SK-N-SH (cell line): ENCODE results near the gene FABP7.

Source experiments
- CTCF ChIP-seq: fragments of 200-600 bp; sonication (generic); IDR thresholded peaks from 2 replicates; pipeline ENCODE4 v1.6.1; 2017; ENCODE audit warnings: antibody characterized with exemption, mild to moderate bottlenecking, moderate library complexity
- EP300 ChIP-seq, 2 experiments: IDR thresholded peaks; 2 replicates each; pipeline versions ENCODE4 v1.4.0 to v1.6.1; 2012; ENCODE audit warnings: borderline replicate concordance in 1 of 2, low read depth in 1 of 2, low read length in 1 of 2
- EZH2phosphoT487 ChIP-seq: fragments of 200-600 bp; sonication (generic); IDR thresholded peaks from 2 replicates; pipeline ENCODE4 v1.6.1; 2017; ENCODE audit warnings: low read depth, mixed run types, mild to moderate bottlenecking, antibody characterized with exemption, moderate library complexity, borderline replicate concordance
- USF2 ChIP-seq: fragments of 150-350 bp; IDR thresholded peaks from 2 replicates; pipeline ENCODE4 v1.6.1; 2017; ENCODE audit warnings: antibody characterized with exemption, low read length, low read depth, borderline replicate concordance

GRCh38 chr6:122789182-122790027, 9.9 kb downstream of the FABP7 start, which contains the start of gene SMPDL3A:
- peak; percentile 69 for TF ChIP-seq CTCF
- no peak for TF ChIP-seq EZH2phosphoT487
- no peak; the same call in 1 of the 2 replicates for TF ChIP-seq USF2
- TF ChIP-seq EP300 (IDR thresholded peaks at IDR 0.05; ENCODE audit: borderline replicate concordance in 1 of 2, low read depth in 1 of 2, low read length in 1 of 2) = peak in 1 of 2 experiments; percentile 30; a peak in 1 of 4 replicates
